H1 (cell line): ENCODE measurements around the gene ANKFY1. TPM values are rescaled to one million over a fixed set of nuclear protein-coding genes. Genes with fewer than 3 reads are reported as not detected.

Experiments used
- ASH2L ChIP-seq: fragments of 200-600, 300-600 bp; sonication (generic); IDR thresholded peaks from one replicate; pipeline ENCODE4 v1.7.1; 2017; ENCODE audit warnings: low read length
- BCL11A ChIP-seq, 2 experiments: IDR thresholded peaks; one replicate each; pipeline ENCODE4 v1.6.1; 2011; ENCODE audit warnings: low read depth in 2 of 2, low read length in 2 of 2, mild to moderate bottlenecking in 2 of 2
- CBX8 ChIP-seq: fragments of 300-800, 300-1000 bp; sonication (generic); IDR thresholded peaks from 2 replicates; pipeline ENCODE4 v1.7.1; 2016; ENCODE audit warnings: low read depth, low read length, borderline replicate concordance
- EP300 ChIP-seq, 2 experiments: IDR thresholded peaks; 1 replicate in 1 of 2; 2 replicates in 1 of 2; pipeline ENCODE4 v1.6.1; 2011 to 2012; ENCODE audit warnings: low read depth in 2 of 2, low read length in 2 of 2, mild to moderate bottlenecking in 2 of 2, borderline replicate concordance in 1 of 2, inconsistent platforms in 1 of 2, moderate library complexity in 1 of 2
- HDAC6 ChIP-seq: IDR thresholded peaks from one replicate; pipeline ENCODE4 v1.7.1; 2012; ENCODE audit warnings: low read depth, mild to moderate bottlenecking, inconsistent platforms, low read length, moderate library complexity
- JUN ChIP-seq: IDR thresholded peaks from 2 replicates; pipeline ENCODE4 v1.6.1; 2011; ENCODE audit warnings: low read depth, mild to moderate bottlenecking, improper control_type of control experiment, low read length
- POLR2A ChIP-seq, 2 experiments: IDR thresholded peaks; 1 replicate in 1 of 2; 2 replicates in 1 of 2; pipeline ENCODE4 v1.6.1; 2011; ENCODE audit warnings: low read depth in 2 of 2, low read length in 2 of 2, mild to moderate bottlenecking in 2 of 2; ENCODE audit errors: control extremely low read depth in 1 of 2
- SAP30 ChIP-seq: fragments of 300-600 bp; sonication (generic); IDR thresholded peaks from 2 replicates; pipeline ENCODE4 v1.7.1; 2012; ENCODE audit warnings: low read length, moderate library complexity, mild to moderate bottlenecking, inconsistent platforms; ENCODE audit not compliant: insufficient read depth, insufficient replicate concordance
- SIRT6 ChIP-seq: IDR thresholded peaks from one replicate; pipeline ENCODE4 v1.7.1; 2012; ENCODE audit warnings: low read length, inconsistent platforms
- SP4 ChIP-seq: IDR thresholded peaks from 2 replicates; pipeline ENCODE4 v1.6.1; 2012; ENCODE audit warnings: low read length, inconsistent platforms
- SRF ChIP-seq: IDR thresholded peaks from 2 replicates; pipeline ENCODE4 v1.6.1; 2011; ENCODE audit warnings: mild to moderate bottlenecking, low read depth, low read length, moderate library complexity
- TBP ChIP-seq: IDR thresholded peaks from 2 replicates; pipeline ENCODE4 v1.6.1; 2011; ENCODE audit warnings: low read depth, low read length, improper control_type of control experiment
- TEAD4 ChIP-seq: IDR thresholded peaks from 2 replicates; pipeline ENCODE4 v1.6.1; 2012; ENCODE audit warnings: low read depth, low read length, inconsistent platforms, mixed read lengths
- YY1 ChIP-seq: IDR thresholded peaks from 2 replicates; pipeline ENCODE4 v1.6.1; 2011; ENCODE audit warnings: low read depth, mild to moderate bottlenecking, low read length
- ZNF274 ChIP-seq: IDR thresholded peaks from 2 replicates; pipeline ENCODE4 v1.7.0; 2012; ENCODE audit warnings: low read length, borderline replicate concordance; ENCODE audit errors: extremely low read depth
- polyA plus RNA-seq, 7 experiments: library from polyadenylated mRNA; depleted of rRNA in 3 of 7; stranded (reverse) in 5 of 7; unstranded in 2 of 7; fragments of >200 nt in 5 of 7; fragments of 200-250 nt in 2 of 7; gene quantifications; 1 replicate in 5 of 7; 2 replicates in 1 of 7; 4 replicates in 1 of 7; pipeline versions ENCODE4 v1.2.1 to v1.2.3, GENCODE V29; 2011 to 2013; ENCODE audit warnings: missing spikeins in 2 of 7, mixed read lengths in 2 of 7
- total RNA-seq: library from RNA; stranded (reverse); fragmentation: NEBNext Ultra II Directional; extraction: Animal tissue kit (Norgen Biotek cat#: 25700); gene quantifications from 2 replicates; pipeline ENCODE4 v1.2.1, GENCODE V29; 2021
- TF ChIP-seq, protein P1 (sequence below): IDR thresholded peaks from 2 replicates; pipeline ENCODE4 v1.6.1; 2012; ENCODE audit warnings: inconsistent platforms
- TF ChIP-seq, protein P2 (sequence below): IDR thresholded peaks from 2 replicates; pipeline ENCODE4 v1.6.1; 2012; ENCODE audit warnings: inconsistent platforms
- TF ChIP-seq, protein P3 (sequence below): IDR thresholded peaks from 2 replicates; pipeline ENCODE4 v1.6.1; 2012; ENCODE audit warnings: low read length, inconsistent platforms

ANKFY1 gene
- total and polyA plus RNA-seq, 2 of the 8 experiments (the other 6 are each of a cell fraction or from before 2014, with no cell fraction given): 28.3 to 45.3 TPM

DNA sequence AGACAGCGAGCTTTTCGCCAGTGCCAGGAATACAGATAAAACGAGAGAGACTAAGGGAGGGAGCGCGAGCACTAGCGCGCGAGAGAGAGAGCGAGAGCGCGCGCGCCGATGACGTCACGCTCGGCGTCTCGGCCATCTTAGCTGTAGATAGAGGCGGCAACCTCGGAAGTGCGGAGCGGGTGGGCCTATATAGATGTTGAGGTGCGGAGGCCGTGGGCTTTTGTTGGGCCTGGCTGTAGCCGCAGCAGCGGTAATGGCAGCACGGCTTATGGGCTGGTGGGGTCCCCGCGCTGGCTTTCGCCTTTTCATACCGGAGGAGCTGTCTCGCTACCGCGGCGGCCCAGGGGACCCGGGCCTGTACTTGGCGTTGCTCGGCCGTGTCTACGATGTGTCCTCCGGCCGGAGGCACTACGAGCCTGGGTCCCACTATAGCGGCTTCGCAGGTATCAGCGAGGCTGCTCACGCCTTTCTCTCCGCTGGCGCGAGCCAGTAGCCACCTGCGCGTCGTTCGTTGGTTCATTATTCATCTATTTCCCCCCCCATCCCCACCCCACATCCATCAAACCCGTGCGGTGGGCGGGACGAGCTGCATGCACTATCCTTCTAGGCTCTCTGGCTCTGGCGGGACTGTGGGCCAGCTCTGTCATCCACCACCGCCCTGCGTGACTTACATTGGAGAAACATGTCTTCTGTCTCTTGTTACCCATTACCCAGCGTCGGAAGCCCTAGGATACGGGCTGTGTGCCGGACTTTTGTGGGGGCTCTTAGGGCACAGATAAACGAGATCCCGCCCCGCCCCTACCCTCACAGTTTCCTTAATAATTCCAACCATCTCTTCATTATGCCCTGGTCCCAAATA lies 120.0 kb downstream of the ANKFY1 start (continued):
- TF ChIP-seq HDAC6: no peak
- no peak for TF ChIP-seq EP300 (IDR thresholded peaks at IDR 0.05; ENCODE audit: borderline replicate concordance in 1 of 2, low read depth in 2 of 2, low read length in 2 of 2)
- TF ChIP-seq POLR2A (IDR thresholded peaks at IDR 0.05; ENCODE audit: control extremely low read depth in 1 of 2, low read depth in 2 of 2, low read length in 2 of 2): peak; percentile 83 to 97
- TF ChIP-seq TBP: peak; percentile 83
- TF ChIP-seq BCL11A (IDR thresholded peaks at IDR 0.05; ENCODE audit: low read depth in 2 of 2, low read length in 2 of 2): no peak
- TF ChIP-seq YY1: peak; percentile 94
- TF ChIP-seq SIRT6: no peak
- TF ChIP-seq JUN: 0 out of 2 replicates have a peak, but pooled peaks have one; percentile 21
- no peak for TF ChIP-seq CBX8
- no peak for TF ChIP-seq ZNF274
- TF ChIP-seq SP4: no peak; the same call in 1 of the 2 replicates
- TF ChIP-seq ASH2L: peak; percentile 62
- no peak for TF ChIP-seq SAP30
- no peak; the same call in 1 of the 2 replicates for TF ChIP-seq SRF
- TF ChIP-seq, protein P1, sequence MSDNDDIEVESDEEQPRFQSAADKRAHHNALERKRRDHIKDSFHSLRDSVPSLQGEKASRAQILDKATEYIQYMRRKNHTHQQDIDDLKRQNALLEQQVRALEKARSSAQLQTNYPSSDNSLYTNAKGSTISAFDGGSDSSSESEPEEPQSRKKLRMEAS: no peak
- TF ChIP-seq TEAD4: no peak
- TF ChIP-seq, protein P2, sequence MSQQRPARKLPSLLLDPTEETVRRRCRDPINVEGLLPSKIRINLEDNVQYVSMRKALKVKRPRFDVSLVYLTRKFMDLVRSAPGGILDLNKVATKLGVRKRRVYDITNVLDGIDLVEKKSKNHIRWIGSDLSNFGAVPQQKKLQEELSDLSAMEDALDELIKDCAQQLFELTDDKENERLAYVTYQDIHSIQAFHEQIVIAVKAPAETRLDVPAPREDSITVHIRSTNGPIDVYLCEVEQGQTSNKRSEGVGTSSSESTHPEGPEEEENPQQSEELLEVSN: no peak
- TF ChIP-seq, protein P3, sequence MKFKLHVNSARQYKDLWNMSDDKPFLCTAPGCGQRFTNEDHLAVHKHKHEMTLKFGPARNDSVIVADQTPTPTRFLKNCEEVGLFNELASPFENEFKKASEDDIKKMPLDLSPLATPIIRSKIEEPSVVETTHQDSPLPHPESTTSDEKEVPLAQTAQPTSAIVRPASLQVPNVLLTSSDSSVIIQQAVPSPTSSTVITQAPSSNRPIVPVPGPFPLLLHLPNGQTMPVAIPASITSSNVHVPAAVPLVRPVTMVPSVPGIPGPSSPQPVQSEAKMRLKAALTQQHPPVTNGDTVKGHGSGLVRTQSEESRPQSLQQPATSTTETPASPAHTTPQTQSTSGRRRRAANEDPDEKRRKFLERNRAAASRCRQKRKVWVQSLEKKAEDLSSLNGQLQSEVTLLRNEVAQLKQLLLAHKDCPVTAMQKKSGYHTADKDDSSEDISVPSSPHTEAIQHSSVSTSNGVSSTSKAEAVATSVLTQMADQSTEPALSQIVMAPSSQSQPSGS: peak; percentile 89
